IPS-18c (cell line): ENCODE results near the gene SLC39A3.

Experiments
- H3K4me3 ChIP-seq: 2 replicates; pipeline ENCODE4 v1.7.0; 2013; ENCODE audit warnings: low read depth, mild to moderate bottlenecking, low read length, moderate library complexity; ENCODE audit not compliant: insufficient read depth
- H3K9me3 ChIP-seq: one replicate; pipeline ENCODE4 v1.6.1; 2013; ENCODE audit warnings: mild to moderate bottlenecking, low read length, moderate library complexity; ENCODE audit not compliant: control insufficient read depth, insufficient read depth

Gene SLC39A3

GRCh38 chr19:2770055-2771013, 30.5 kb upstream of the SLC39A3 start:
- peaks cover 2% of the 10 kb centered on the region for H3K9me3 ChIP-seq
- no peak overlapping the region for H3K4me3 ChIP-seq

DNA sequence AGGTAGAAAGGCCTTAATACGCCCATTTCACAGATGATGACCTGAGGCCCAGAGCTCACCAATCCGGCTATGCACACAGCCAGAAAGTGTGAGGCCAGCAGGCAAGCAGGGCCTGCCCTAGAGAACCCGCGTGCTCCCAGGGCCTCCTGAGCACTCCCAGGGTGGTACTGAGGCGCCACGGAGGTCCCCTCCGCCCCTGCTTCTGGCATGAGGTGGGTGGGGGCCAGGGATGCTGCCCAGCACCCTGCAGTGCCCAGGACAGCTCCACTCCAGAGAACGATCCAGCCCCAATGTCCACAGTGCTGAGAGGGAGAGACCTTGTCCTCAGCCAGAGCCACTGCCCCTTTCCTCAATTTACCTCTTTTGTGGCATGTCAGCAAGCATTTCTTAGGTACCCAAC, 29.4 kb upstream of the SLC39A3 start:
- Histone ChIP-seq H3K4me3 (no peak overlapping the region), H3K9me3 (peaks cover 2% of the 10 kb centered on the region)

DNA sequence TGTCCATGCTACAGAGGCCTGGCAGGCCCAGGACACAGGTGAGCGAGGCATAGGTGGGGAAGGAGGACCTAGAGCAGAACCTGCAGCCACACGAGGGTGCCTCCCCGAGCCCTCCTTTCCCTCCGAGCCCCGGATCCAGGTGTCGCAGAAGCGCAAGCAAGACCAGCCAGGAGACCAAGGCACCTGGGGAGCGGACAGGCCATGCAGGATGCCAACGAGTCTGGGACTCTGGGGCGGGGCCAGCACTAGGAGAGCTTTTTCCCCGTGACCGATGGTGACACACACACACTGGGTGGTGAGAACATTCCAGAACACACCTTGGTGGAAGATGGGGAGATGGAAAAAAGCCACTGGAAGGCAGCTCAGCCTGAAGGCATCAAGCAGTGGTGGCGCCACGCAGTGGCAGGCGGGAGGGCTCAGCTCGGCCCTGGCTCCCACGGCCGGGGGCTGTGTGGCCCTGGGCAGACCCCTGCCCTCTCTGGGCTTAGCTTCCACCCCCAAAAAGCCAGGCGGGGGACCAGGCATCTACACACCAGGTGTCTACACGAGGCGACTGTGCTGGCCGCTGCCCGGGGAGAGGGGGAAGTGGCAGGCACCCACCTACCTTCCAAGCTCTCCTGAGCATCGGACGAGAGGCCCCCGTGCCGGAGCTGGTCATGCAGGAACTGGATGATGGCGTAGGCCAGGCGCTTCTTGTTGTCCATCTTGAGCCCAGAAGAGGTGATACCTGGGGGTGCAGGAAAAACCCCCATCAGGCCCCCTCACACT, 28.7 kb upstream of the SLC39A3 start:
- Histone ChIP-seq H3K9me3 (peaks cover 2% of the 10 kb centered on the region), H3K4me3 (no peak overlapping the region)

- peaks cover 2% of the 10 kb centered on the region for H3K9me3 ChIP-seq
- no peak overlapping the region for H3K4me3 ChIP-seq
Observed at GRCh38 chr19:2767688-2768087, 27.9 kb upstream of the SLC39A3 start.

GRCh38 chr19:2766594-2767372, 27.0 kb upstream of the SLC39A3 start:
- no peak overlapping the region for H3K4me3 ChIP-seq
- peaks cover 2% of the 10 kb centered on the region for H3K9me3 ChIP-seq

DNA sequence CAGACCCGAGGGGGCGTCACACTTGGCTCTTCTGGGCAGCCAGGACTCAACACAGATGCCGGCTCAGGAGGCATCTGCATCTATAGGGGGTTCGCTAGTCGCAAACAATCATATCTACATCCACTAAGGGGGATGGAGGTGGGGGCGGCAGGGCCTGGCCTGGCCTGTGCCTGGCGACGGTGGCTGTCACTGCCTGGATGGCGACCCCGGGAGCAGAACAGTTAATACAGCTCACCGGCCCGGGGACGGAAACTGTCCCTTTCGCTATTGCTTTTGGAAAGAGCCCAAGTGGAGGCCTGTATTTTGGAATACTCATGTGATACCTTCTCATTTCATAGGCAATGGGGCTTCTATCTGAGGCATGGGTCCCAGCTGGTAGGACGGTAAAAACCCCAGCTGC, 25.6 kb upstream of the SLC39A3 start:
- peaks cover 2% of the 10 kb centered on the region for H3K9me3 ChIP-seq
- H3K4me3 ChIP-seq = no peak overlapping the region

GRCh38 chr19:2764945-2765344, 25.1 kb upstream of the SLC39A3 start:
- H3K9me3 ChIP-seq = peaks cover 2% of the 10 kb centered on the region
- H3K4me3 ChIP-seq = no peak overlapping the region

DNA sequence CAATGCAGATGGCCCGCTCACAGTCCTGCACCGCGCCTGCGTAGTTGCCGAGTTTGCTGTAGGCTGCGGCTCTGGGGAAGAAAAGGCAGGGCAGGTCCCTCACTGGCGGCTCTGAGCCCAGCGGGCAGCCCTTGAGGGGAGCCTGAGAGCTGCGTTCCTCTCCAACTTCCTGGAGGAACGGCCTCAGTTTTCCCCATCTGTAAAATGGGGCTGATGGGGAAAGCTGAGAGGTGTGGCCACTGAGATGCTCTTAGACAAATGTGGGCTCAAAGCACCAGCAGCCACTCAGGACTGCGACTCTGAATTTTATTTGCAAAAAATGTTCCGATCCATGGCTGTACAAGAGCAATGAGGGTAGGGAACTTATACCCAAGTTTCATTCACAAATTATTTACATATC, 23.9 kb upstream of the SLC39A3 start:
- H3K9me3 ChIP-seq = no peaks in the 10 kb centered on the region
- H3K4me3 ChIP-seq = no peak overlapping the region

GRCh38 chr19:2762783-2763496, 23.1 kb upstream of the SLC39A3 start:
- no peak overlapping the region for H3K4me3 ChIP-seq
- H3K9me3 ChIP-seq = no peaks in the 10 kb centered on the region

- Histone ChIP-seq H3K4me3 (no peak overlapping the region), H3K9me3 (no peaks in the 10 kb centered on the region)
Observed at GRCh38 chr19:2761876-2762782, 22.3 kb upstream of the SLC39A3 start.

GRCh38 chr19:2761309-2761677, 21.5 kb upstream of the SLC39A3 start:
- no peaks in the 10 kb centered on the region for H3K9me3 ChIP-seq
- no peak overlapping the region for H3K4me3 ChIP-seq

GRCh38 chr19:2759965-2760364, 20.1 kb upstream of the SLC39A3 start:
- Histone ChIP-seq H3K4me3 (no peak overlapping the region), H3K9me3 (no peaks in the 10 kb centered on the region)

- Histone ChIP-seq H3K9me3 (no peaks in the 10 kb centered on the region), H3K4me3 (no peak overlapping the region)
Observed at GRCh38 chr19:2759362-2759761, 19.5 kb upstream of the SLC39A3 start.

DNA sequence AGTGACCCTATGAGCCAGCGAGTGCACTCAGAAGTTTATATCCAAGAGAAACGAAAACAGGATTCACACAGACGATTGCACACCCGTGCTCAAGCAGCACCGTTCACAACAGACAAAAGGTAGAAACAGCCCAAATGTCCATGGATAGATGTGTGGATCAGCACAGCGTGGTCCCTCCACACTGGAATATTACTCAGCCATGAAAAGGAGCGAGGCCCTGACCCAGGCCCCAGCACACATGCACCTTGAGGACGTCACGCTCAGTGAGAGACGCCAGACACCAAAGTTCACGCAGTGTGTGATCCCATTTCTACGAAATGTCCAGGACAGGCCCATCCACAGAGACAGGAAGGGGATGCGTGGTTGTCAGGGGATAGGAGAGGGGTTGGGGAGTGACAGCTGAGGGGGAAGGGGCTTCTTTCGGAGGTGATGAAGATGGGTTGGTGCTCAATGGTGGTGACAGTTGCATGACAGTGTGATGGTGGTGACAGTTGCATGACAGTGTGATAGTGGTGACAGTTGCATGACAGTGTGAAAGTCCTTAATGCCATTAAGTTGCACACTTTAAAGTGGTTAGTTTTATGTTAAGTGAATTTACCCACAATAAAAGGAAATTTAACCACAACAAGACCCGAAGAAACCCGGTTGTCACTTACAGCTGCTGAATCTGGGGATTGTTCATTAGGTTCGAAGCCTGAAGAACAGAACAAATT, 18.9 kb upstream of the SLC39A3 start:
- Histone ChIP-seq H3K9me3 (no peaks in the 10 kb centered on the region), H3K4me3 (no peak overlapping the region)
